Sigmoid colon (tissue), 7 donors: Measurements from ENCODE around the gene POLRMT. TPM values are rescaled to one million over a fixed set of nuclear protein-coding genes. Genes with fewer than 3 reads are reported as not detected.

Experiments
- DNase-seq: peaks from one replicate; pipeline ENCODE4 v3.0.0-alpha.2; 2019
- H3K27ac ChIP-seq, 4 donors: fragments of 200-600 bp; sonication (generic); one replicate each; pipeline ENCODE4 v1.5.1; 2016 to 2019; ENCODE audit warnings: mild to moderate bottlenecking in 1 of 4
- H3K27me3 ChIP-seq, 3 donors: fragments of 200-600 bp; sonication (generic); one replicate each; pipeline ENCODE4 v1.5.1; 2019; ENCODE audit warnings: mild to moderate bottlenecking in 1 of 3
- H3K36me3 ChIP-seq, 4 donors: fragments of 200-600 bp; sonication (generic); one replicate each; pipeline ENCODE4 v1.5.1; 2016 to 2019
- H3K4me1 ChIP-seq, 4 donors: fragments of 200-600 bp; sonication (generic); one replicate each; pipeline ENCODE4 v1.5.1; 2017 to 2019
- H3K4me3 ChIP-seq, 4 donors: fragments of 200-600 bp; sonication (generic); one replicate each; pipeline ENCODE4 v1.5.1; 2017 to 2019; ENCODE audit warnings: mild to moderate bottlenecking in 2 of 4, moderate library complexity in 1 of 4
- H3K9me3 ChIP-seq, 4 donors: fragments of 200-600 bp in 3 of 4; sonication (generic) in 3 of 4; one replicate each; pipeline versions ENCODE4 v1.5.1 to v1.6.1; 2013 to 2019
- CTCF ChIP-seq, 4 experiments: fragments of 450-650 bp in 3 of 4; fragments of 200-600 bp in 1 of 4; IDR thresholded peaks; one replicate each; pipeline ENCODE4 v1.5.1; 2016 to 2019; ENCODE audit warnings: antibody characterized with exemption in 4 of 4, mild to moderate bottlenecking in 3 of 4, moderate library complexity in 2 of 4
- EP300 ChIP-seq, 4 donors: sonication (generic); formaldehyde crosslinking; IDR thresholded peaks; one replicate each; pipeline ENCODE4 v1.6.1; 2017; ENCODE audit warnings: antibody characterized with exemption in 4 of 4
- POLR2A ChIP-seq, 2 donors: fragments of 450-650 bp; IDR thresholded peaks; one replicate each; pipeline ENCODE4 v1.6.1; 2016; ENCODE audit warnings: antibody characterized with exemption in 2 of 2, mild to moderate bottlenecking in 2 of 2, moderate library complexity in 2 of 2
- POLR2AphosphoS5 ChIP-seq, 4 donors: sonication (generic); formaldehyde crosslinking; IDR thresholded peaks; one replicate each; pipeline ENCODE4 v1.6.1; 2017; ENCODE audit warnings: antibody characterized with exemption in 4 of 4
- WGBS, 2 donors: extraction: QIAGEN DNeasy Blood & Tissue Kit; methylation state at CpG; one replicate each; pipeline ENCODE4 v1.1.7; 2013; 5-methylcytosine and 5-hydroxymethylcytosine counted together
- intact Hi-C: fragments of 100-400 bp; cut with DNase I; formaldehyde crosslinking; loops from one replicate; pipeline ENCODE4 v1.15.1; 2023
- polyA plus RNA-seq, 3 donors: library from polyadenylated mRNA; stranded (reverse); fragments of 200-250 nt; gene quantifications; one replicate each; pipeline ENCODE4 v1.2.3, GENCODE V29; 2013
- total RNA-seq, 4 donors: library from RNA; depleted of rRNA; stranded (reverse); fragments of >200 nt; gene quantifications; one replicate each; pipeline ENCODE4 v1.1.0, GENCODE V29; 2016
- donor health status: healthy with polysubstance abuse.
- donor health status: Bipolar disorder and iron deficiency.
- donor health status: healthy.

The POLRMT gene
- total and polyA plus RNA-seq, 7 donors: 16.8 to 63.0 (median 24.0) TPM

DNA sequence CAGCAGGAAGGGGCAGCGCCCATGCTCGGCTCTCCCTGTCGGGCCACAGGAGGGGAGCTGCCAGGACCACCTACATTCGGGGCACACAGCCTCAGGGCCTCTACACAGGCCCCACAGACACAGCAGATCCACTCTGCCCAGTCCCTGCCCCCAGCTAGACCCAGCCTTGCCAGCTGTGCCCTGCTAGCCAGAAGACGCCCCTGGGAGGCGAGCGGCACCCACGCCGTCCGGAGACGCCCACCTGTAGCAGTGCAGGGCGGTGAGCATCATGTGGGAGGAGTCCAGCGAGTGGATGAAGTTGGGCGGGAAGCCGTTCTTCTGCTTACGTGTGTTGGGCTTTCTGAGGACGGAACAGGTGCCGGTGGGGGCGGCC lies 15.1 kb downstream of the POLRMT start:
- peaks cover 39 to 62% (median 48%) of the 10 kb centered on the region in 4 donors for H3K36me3 ChIP-seq
- no peak for DNase-seq
- intact Hi-C loops: no loop called here
- peaks cover 0 to 6% (median 2%) of the 10 kb centered on the region in 4 donors for H3K4me1 ChIP-seq
- no peak overlapping the region for H3K4me3 ChIP-seq
- no peak for TF ChIP-seq EP300 (IDR thresholded peaks at IDR 0.05)
- H3K27me3 ChIP-seq: peaks cover 8 to 28% (median 15%) of the 10 kb centered on the region in 3 donors
- H3K27ac ChIP-seq: no peak overlapping the region
- WGBS, 2 donors: 93 to 95% methylated on average over 19 of the region's 19 CpGs
- no peaks in the 10 kb centered on the region for H3K9me3 ChIP-seq

- H3K27me3 ChIP-seq: peaks cover 8 to 28% (median 15%) of the 10 kb centered on the region in 3 donors
- DNase-seq: no peak
- intact Hi-C loops: no loop called here
- H3K4me3 ChIP-seq: no peak overlapping the region
- no peak overlapping the region for H3K27ac ChIP-seq
- no peak for TF ChIP-seq POLR2AphosphoS5 (IDR thresholded peaks at IDR 0.05)
- no peak for TF ChIP-seq EP300 (IDR thresholded peaks at IDR 0.05)
- no peak for TF ChIP-seq CTCF (IDR thresholded peaks at IDR 0.05)
- no peak for TF ChIP-seq POLR2A (IDR thresholded peaks at IDR 0.05)
- WGBS, 2 donors: 81 to 92% methylated on average over 29 of the region's 29 CpGs
- peaks cover 0 to 6% (median 2%) of the 10 kb centered on the region in 4 donors for H3K4me1 ChIP-seq
- H3K36me3 ChIP-seq: peaks cover 39 to 57% (median 47%) of the 10 kb centered on the region in 4 donors
- H3K9me3 ChIP-seq: no peaks in the 10 kb centered on the region
Measured at GRCh38 chr19:617551-618246, 15.6 kb downstream of the POLRMT start.

GRCh38 chr19:616747-617526 lies 16.4 kb downstream of the POLRMT start:
- TF ChIP-seq POLR2A (IDR thresholded peaks at IDR 0.05) (no peak), CTCF (IDR thresholded peaks at IDR 0.05) (no peak), POLR2AphosphoS5 (IDR thresholded peaks at IDR 0.05) (no peak), EP300 (IDR thresholded peaks at IDR 0.05) (no peak)
- WGBS, 2 donors: 61 to 87% methylated on average over 58 of the region's 58 CpGs
- peaks cover 0 to 6% (median 2%) of the 10 kb centered on the region in 4 donors for H3K4me1 ChIP-seq
- peaks cover 32 to 50% (median 43%) of the 10 kb centered on the region in 4 donors for H3K36me3 ChIP-seq
- no peak for DNase-seq
- no peak overlapping the region for H3K27ac ChIP-seq
- H3K27me3 ChIP-seq: peaks cover 8 to 28% (median 15%) of the 10 kb centered on the region in 3 donors
- H3K9me3 ChIP-seq: no peaks in the 10 kb centered on the region
- intact Hi-C loops: no loop called here
- no peak overlapping the region for H3K4me3 ChIP-seq

GRCh38 chr19:616062-616700 lies 17.2 kb downstream of the POLRMT start:
- peaks cover 0 to 6% (median 2%) of the 10 kb centered on the region in 4 donors for H3K4me1 ChIP-seq
- no peak for TF ChIP-seq POLR2AphosphoS5 (IDR thresholded peaks at IDR 0.05)
- TF ChIP-seq CTCF (IDR thresholded peaks at IDR 0.05): no peak
- TF ChIP-seq EP300 (IDR thresholded peaks at IDR 0.05): no peak
- TF ChIP-seq POLR2A (IDR thresholded peaks at IDR 0.05): no peak
- 12 to 20% methylated on average over 94 to 97 of the region's 97 CpGs for WGBS, 2 donors
- peaks cover 8 to 28% (median 15%) of the 10 kb centered on the region in 3 donors for H3K27me3 ChIP-seq
- H3K4me3 ChIP-seq: no peak overlapping the region
- intact Hi-C loops: no loop called here
- DNase-seq: no peak
- H3K9me3 ChIP-seq: no peaks in the 10 kb centered on the region
- H3K27ac ChIP-seq: no peak overlapping the region
- H3K36me3 ChIP-seq: peaks cover 28 to 42% (median 38%) of the 10 kb centered on the region in 4 donors

DNA sequence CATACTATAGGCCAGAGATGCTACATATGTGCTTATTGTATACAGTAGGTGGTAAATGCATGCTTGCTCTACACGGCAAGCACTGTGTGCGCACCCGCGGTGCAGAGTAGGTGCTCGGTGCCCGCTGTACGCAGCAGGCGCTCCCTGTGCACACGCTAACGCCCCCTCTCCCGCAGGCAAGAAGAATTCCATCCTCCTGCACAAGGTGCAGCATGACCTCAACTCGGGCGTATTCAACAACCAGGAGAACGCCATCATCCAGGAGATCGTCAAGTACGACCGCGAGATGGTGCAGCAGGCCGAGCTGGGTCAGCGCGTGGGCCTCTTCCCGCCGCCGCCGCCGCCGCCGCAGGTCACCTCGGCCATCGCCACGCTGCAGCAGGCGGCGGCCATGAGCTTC lies 17.7 kb downstream of the POLRMT start:
- WGBS, 2 donors: 10 to 24% methylated on average over 33 of the region's 33 CpGs
- peaks cover 0 to 6% (median 4%) of the 10 kb centered on the region in 4 donors for H3K4me1 ChIP-seq
- H3K27me3 ChIP-seq: peaks cover 8 to 28% (median 15%) of the 10 kb centered on the region in 3 donors
- H3K9me3 ChIP-seq: no peaks in the 10 kb centered on the region
- H3K36me3 ChIP-seq: peaks cover 28 to 38% (median 35%) of the 10 kb centered on the region in 4 donors
- TF ChIP-seq CTCF (IDR thresholded peaks at IDR 0.05) (no peak), POLR2A (IDR thresholded peaks at IDR 0.05) (no peak)
- intact Hi-C loops: no loop called here
- no peak overlapping the region for H3K27ac ChIP-seq
- H3K4me3 ChIP-seq: no peak overlapping the region
- no peak for DNase-seq
